Measurements from ENCODE around the gene FBXW9. TPM values are rescaled to one million over a fixed set of nuclear protein-coding genes. Genes with fewer than 3 reads are reported as not detected.

Gene FBXW9
- total and polyA plus RNA-seq, 11 donors: 1.0 to 5.0 (median 2.4) TPM

DNA sequence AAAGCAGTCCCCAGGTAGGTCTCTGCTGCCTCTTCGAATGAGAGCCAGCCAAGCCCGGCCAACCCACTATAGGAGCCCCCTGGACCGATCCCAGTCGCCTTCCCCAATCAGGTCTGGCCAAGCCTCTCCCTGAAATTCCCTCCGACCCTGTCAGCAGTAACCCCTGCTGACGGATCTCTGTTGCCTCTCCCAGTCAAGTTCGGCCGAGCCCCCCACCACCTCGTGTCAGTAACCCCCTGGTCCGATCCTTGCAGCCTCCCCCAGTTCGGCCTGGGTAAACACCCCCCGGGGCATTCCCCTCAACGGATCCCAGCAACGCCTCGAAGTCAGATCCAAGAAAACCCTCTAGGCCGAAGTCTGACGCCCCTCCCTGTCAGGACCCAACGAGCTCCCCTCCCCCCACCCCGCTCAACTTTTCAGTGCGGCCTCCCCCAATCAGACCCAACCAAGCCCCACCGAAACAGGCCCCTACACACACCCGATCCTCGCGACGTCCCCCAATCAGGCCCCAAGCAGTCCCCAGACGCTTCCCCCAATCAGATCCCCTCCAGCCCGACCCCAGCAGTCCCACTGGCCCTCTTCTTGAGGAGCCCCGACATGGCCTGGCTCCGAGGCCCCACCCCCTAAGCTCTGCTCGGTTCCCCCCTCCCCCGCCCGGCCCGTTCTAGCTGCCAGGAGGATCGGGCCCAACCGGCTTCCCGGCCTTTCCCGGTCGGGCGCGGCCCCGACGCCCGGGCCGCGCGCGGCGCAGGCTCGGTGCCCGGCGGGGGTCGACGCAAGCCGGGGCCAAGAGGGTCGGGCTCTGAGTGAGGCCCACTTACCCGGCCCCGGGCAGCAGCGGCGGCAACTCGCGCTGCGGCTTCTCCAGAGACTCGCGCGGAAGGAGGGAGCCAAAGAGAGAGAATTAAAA, 25.5 kb upstream of the FBXW9 start:
- Histone ChIP-seq H3K4me3 (peak overlapping the region; percentile 65 to 98 (median 79)), H3K36me3 (peaks cover 0 to 24% (median 21%) of the 10 kb centered on the region in 9 donors), H3K4me1 (peaks cover 4 to 44% (median 33%) of the 10 kb centered on the region in 12 donors), H3K27ac (peak overlapping the region; percentile 88 to 98 (median 96)), H3K9me3 (no peaks in the 10 kb centered on the region), H3K27me3 (no peaks in the 10 kb centered on the region)
- WGBS, 4 donors: 0 to 1% (median 1%) methylated on average over 32 to 65 of the region's 65 CpGs
- DNase-seq: peak; percentile 69 to 80 (median 72)
- ATAC-seq: peak in 3 of 4 donors; percentile 46 to 66 (median 59)
- intact Hi-C loops (cut with DNase I): loop anchor here in 4 of 10 donors (2.0 to 5.0 kb wide), 3 partner anchors 15 to 80 kb away; partner anchors contain the start of genes PRDX2 (in 2 of the 4), THSD8 (in 2 of the 4), DHPS (in 1 of the 4) and GET3 (in 1 of the 4)
- TF ChIP-seq POLR2A (IDR thresholded peaks at IDR 0.05): no peak
- TF ChIP-seq, protein P1, sequence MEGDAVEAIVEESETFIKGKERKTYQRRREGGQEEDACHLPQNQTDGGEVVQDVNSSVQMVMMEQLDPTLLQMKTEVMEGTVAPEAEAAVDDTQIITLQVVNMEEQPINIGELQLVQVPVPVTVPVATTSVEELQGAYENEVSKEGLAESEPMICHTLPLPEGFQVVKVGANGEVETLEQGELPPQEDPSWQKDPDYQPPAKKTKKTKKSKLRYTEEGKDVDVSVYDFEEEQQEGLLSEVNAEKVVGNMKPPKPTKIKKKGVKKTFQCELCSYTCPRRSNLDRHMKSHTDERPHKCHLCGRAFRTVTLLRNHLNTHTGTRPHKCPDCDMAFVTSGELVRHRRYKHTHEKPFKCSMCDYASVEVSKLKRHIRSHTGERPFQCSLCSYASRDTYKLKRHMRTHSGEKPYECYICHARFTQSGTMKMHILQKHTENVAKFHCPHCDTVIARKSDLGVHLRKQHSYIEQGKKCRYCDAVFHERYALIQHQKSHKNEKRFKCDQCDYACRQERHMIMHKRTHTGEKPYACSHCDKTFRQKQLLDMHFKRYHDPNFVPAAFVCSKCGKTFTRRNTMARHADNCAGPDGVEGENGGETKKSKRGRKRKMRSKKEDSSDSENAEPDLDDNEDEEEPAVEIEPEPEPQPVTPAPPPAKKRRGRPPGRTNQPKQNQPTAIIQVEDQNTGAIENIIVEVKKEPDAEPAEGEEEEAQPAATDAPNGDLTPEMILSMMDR (IDR thresholded peaks at IDR 0.05): no peak

GRCh38 chr19:12720851-12721655, 24.6 kb upstream of the FBXW9 start:
- Histone ChIP-seq H3K36me3 (peaks cover 0 to 33% (median 30%) of the 10 kb centered on the region in 9 donors), H3K27me3 (no peaks in the 10 kb centered on the region), H3K4me1 (peaks cover 4 to 44% (median 33%) of the 10 kb centered on the region in 12 donors), H3K27ac (peak overlapping the region; percentile 88 to 98 (median 96)), H3K4me3 (peak overlapping the region; percentile 65 to 98 (median 79)), H3K9me3 (no peaks in the 10 kb centered on the region)
- DNase-seq: peak in 4 of 5 donors; percentile 30 to 68 (median 54)
- intact Hi-C loops (cut with DNase I): loop anchor here in 3 of 10 donors (5.0 kb wide), 2 partner anchors 39 to 81 kb away; partner anchors contain the start of genes PRDX2 (in 2 of the 3), THSD8 (in 2 of the 3) and DHPS (in 1 of the 3)
- 1 to 5% (median 4%) methylated on average over 27 to 59 of the region's 59 CpGs for WGBS, 4 donors
- peak in 1 of 2 donors; percentile 13 for TF ChIP-seq POLR2A (IDR thresholded peaks at IDR 0.05)
- TF ChIP-seq, protein P1 (IDR thresholded peaks at IDR 0.05): no peak
- peak in 3 of 4 donors; percentile 15 to 26 (median 25) for ATAC-seq

GRCh38 chr19:12720296-12720695, 23.9 kb upstream of the FBXW9 start:
- intact Hi-C loops (cut with DNase I): loop anchor here in 3 of 10 donors (5.0 kb wide), 2 partner anchors 38 to 82 kb away; partner anchors contain the start of genes PRDX2 (in 2 of the 3), THSD8 (in 2 of the 3) and DHPS (in 1 of the 3)
- peak overlapping the region in 10 of 12 donors; percentile 65 to 98 (median 82) for H3K4me3 ChIP-seq
- no peaks in the 10 kb centered on the region for H3K9me3 ChIP-seq
- H3K27me3 ChIP-seq: no peaks in the 10 kb centered on the region
- 76 to 84% (median 79%) methylated on average over 10 of the region's 10 CpGs for WGBS, 4 donors
- H3K27ac ChIP-seq: peak overlapping the region in 11 of 12 donors; percentile 89 to 98 (median 96)
- TF ChIP-seq, protein P1 (IDR thresholded peaks at IDR 0.05): no peak
- no peak for TF ChIP-seq POLR2A (IDR thresholded peaks at IDR 0.05)
- no peak for DNase-seq
- ATAC-seq: no peak
- peaks cover 0 to 40% (median 37%) of the 10 kb centered on the region in 9 donors for H3K36me3 ChIP-seq
- H3K4me1 ChIP-seq: peaks cover 4 to 44% (median 33%) of the 10 kb centered on the region in 12 donors
